K562 (cell line): Measurements from ENCODE around the gene FBL. TPM values are rescaled to one million over a fixed set of nuclear protein-coding genes. Genes with fewer than 3 reads are reported as not detected.

Experiments used
- ATAC-seq: fragments of 200-7000 bp; cut with Tn5 transposase; 3 replicates; pipeline ENCODE4 v1.9.1; 2020; ENCODE audit warnings: moderate library complexity
- BruUV-seq: library from RNA; stranded (reverse); fragments of 400-500 nt; replicated peaks from 2 replicates; lab custom pipeline; 2021; lab: Mats Ljungman, UMichigan
- CTCF ChIA-PET: fragments of 300-600 bp; formaldehyde crosslinking; extraction: SDS; loops from one replicate; lab custom pipeline; 2021; ENCODE audit warnings: low intra/inter-chr PET ratio; lab: Yijun Ruan, JAX
- POLR2A ChIA-PET: fragments of 300-600, 350-650 bp; sonication (Branson Sonifier 250); formaldehyde crosslinking; extraction: SDS; loops from one replicate; lab custom pipeline; 2021; ENCODE audit warnings: antibody characterized with exemption, inconsistent platforms; lab: Yijun Ruan, JAX
- DNase-seq, 4 experiments: peaks; one replicate each; pipeline versions ENCODE4 v3.0.0 to v3.0.0-alpha.2; 2011 to 2018; ENCODE audit warnings: low spot score in 3 of 4, mixed read lengths in 3 of 4; ENCODE audit errors: extremely low read depth in 1 of 4
- FAIRE-seq: peaks from 2 replicates; lab custom pipeline; 2011; peaks lifted over from hg19 to GRCh38; lab: Jason Lieb, UNC
- H2AFZ ChIP-seq: 2 replicates; pipeline ENCODE4 v1.6.0; 2011; ENCODE audit warnings: low read depth, low read length, control low read depth, inconsistent platforms
- H3K27ac ChIP-seq: fragments of 200-600 bp; 3 replicates; pipeline ENCODE4 v1.8.0; 2011; ENCODE audit warnings: low read depth, mild to moderate bottlenecking, control low read depth, inconsistent platforms, low read length, moderate library complexity, mixed read lengths; ENCODE audit errors: extremely low read depth
- H3K27me3 ChIP-seq, 2 experiments: fragments of 300-600 bp in 1 of 2; 2 replicates in 1 of 2; 3 replicates in 1 of 2; pipeline versions ENCODE4 v1.6.0 to v1.8.0; 2011; ENCODE audit warnings: inconsistent platforms in 2 of 2, low read length in 2 of 2, mild to moderate bottlenecking in 1 of 2, mixed read lengths in 1 of 2, moderate library complexity in 1 of 2; ENCODE audit not compliant: control insufficient read depth in 2 of 2, insufficient read depth in 2 of 2
- H3K36me3 ChIP-seq: fragments of 300-600 bp; 3 replicates; pipeline ENCODE4 v1.8.0; 2011; ENCODE audit warnings: mild to moderate bottlenecking, low read length, inconsistent platforms; ENCODE audit not compliant: control insufficient read depth, insufficient read depth
- H3K4me1 ChIP-seq, 2 experiments: fragments of 200-600 bp in 1 of 2; replicated peaks in 1 of 2; 2 replicates in 1 of 2; 3 replicates in 1 of 2; pipeline versions ENCODE4 v1.5.1 to v1.8.0; 2011; ENCODE audit warnings: inconsistent platforms in 2 of 2, low read length in 2 of 2, mild to moderate bottlenecking in 1 of 2, mixed read lengths in 1 of 2, moderate library complexity in 1 of 2; ENCODE audit not compliant: control insufficient read depth in 2 of 2, insufficient read depth in 2 of 2
- H3K4me2 ChIP-seq: 2 replicates; pipeline ENCODE4 v1.6.1; 2011; ENCODE audit warnings: low read length, control low read depth, inconsistent platforms, mixed read lengths; ENCODE audit not compliant: insufficient read depth
- H3K4me3 ChIP-seq: fragments of 200-600 bp; sonication (generic), shearing (Covaris generic); 2 replicates; pipeline ENCODE4 v1.5.1; 2016; ENCODE audit warnings: control low read depth, inconsistent platforms
- H3K79me2 ChIP-seq: fragments of 200-600 bp; 3 replicates; pipeline ENCODE4 v1.8.0; 2011; ENCODE audit warnings: low read length, inconsistent platforms; ENCODE audit not compliant: control insufficient read depth, insufficient read depth
- H3K9ac ChIP-seq, 2 experiments: 2 replicates each; pipeline versions ENCODE4 v1.6.0 to v1.6.1; 2011; ENCODE audit warnings: low read depth in 2 of 2, low read length in 2 of 2, control low read depth in 1 of 2, inconsistent platforms in 1 of 2, mild to moderate bottlenecking in 1 of 2, mixed read lengths in 1 of 2; ENCODE audit not compliant: insufficient read depth in 1 of 2
- H3K9me1 ChIP-seq: one replicate; pipeline ENCODE4 v1.6.0; 2011; ENCODE audit warnings: inconsistent platforms, mild to moderate bottlenecking, low read length, moderate library complexity; ENCODE audit not compliant: control insufficient read depth, insufficient read depth
- H3K9me3 ChIP-seq: replicated peaks from 2 replicates; pipeline ENCODE4 v1.5.1; 2011; ENCODE audit warnings: low read depth, low read length, inconsistent platforms; ENCODE audit not compliant: control insufficient read depth, insufficient read depth
- H4K20me1 ChIP-seq: replicated peaks from 2 replicates; pipeline ENCODE4 v1.6.1; 2011; ENCODE audit warnings: low read length, inconsistent platforms, mixed read lengths; ENCODE audit not compliant: control insufficient read depth, insufficient read depth
- ADNP ChIP-seq: fragments of 200-800 bp; sonication (Bioruptor generic); IDR thresholded peaks from 2 replicates; pipeline ENCODE4 v1.6.1; 2016; ENCODE audit warnings: missing genetic modification characterization, missing compliant biosample characterization
- CCAR2 ChIP-seq: fragments of 200-400 bp; formaldehyde crosslinking; IDR thresholded peaks from 2 replicates; pipeline ENCODE4 v1.6.1; 2017; ENCODE audit warnings: mild to moderate bottlenecking, low read depth, low read length
- DMBX1 ChIP-seq: fragments of 250-450 bp; sonication (Bioruptor Pico); IDR thresholded peaks from 2 replicates; pipeline ENCODE4 v1.8.0; 2022; ENCODE audit warnings: inconsistent platforms, mild to moderate bottlenecking, moderate library complexity, borderline replicate concordance
- JUNB ChIP-seq: fragments of 450-650 bp; formaldehyde crosslinking; conservative IDR thresholded peaks from 2 replicates; pipeline ENCODE4 v1.4.0; 2020; ENCODE audit warnings: mild to moderate bottlenecking
- L3MBTL2 ChIP-seq: fragments of 450-650 bp; IDR thresholded peaks from 2 replicates; pipeline ENCODE4 v1.6.1; 2016; ENCODE audit warnings: mild to moderate bottlenecking, moderate library complexity
- NCOA6 ChIP-seq: fragments of 450-650 bp; IDR thresholded peaks from 2 replicates; pipeline ENCODE4 v1.6.1; 2017; ENCODE audit warnings: mild to moderate bottlenecking
- NR1H2 ChIP-seq: sonication (generic); formaldehyde crosslinking; IDR thresholded peaks from 2 replicates; pipeline ENCODE4 v1.4.0; 2020; ENCODE audit warnings: mild to moderate bottlenecking, missing genetic modification reagents
- PPARD ChIP-seq: fragments of 250-450 bp; sonication (Bioruptor Pico); IDR thresholded peaks from 2 replicates; pipeline ENCODE4 v1.8.0; 2022; ENCODE audit warnings: inconsistent platforms, mild to moderate bottlenecking, moderate library complexity
- RAD51 ChIP-seq: fragments of 450-650 bp; IDR thresholded peaks from 2 replicates; pipeline ENCODE4 v1.7.1; 2016; ENCODE audit warnings: low read depth, mild to moderate bottlenecking, borderline replicate concordance
- RREB1 ChIP-seq: fragments of 250-450 bp; sonication (Bioruptor Pico); IDR thresholded peaks from 2 replicates; pipeline ENCODE4 v1.4.0; 2020
- SOX6 ChIP-seq: fragments of 450-650 bp; IDR thresholded peaks from 2 replicates; pipeline ENCODE4 v1.6.1; 2014; ENCODE audit warnings: mild to moderate bottlenecking
- TAF1 ChIP-seq: IDR thresholded peaks from 2 replicates; pipeline ENCODE4 v1.6.1; 2011; ENCODE audit warnings: mild to moderate bottlenecking, low read length, moderate library complexity; ENCODE audit not compliant: insufficient read depth, control insufficient read depth, severe bottlenecking; ENCODE audit errors: extremely low read depth
- TCF7 ChIP-seq: sonication (generic); IDR thresholded peaks from 2 replicates; pipeline ENCODE4 v1.6.1; 2016; ENCODE audit warnings: antibody characterized with exemption, borderline replicate concordance
- WGBS: fragments of 100-300 bp; shearing (Covaris generic); methylation state at CpG from one replicate; pipeline ENCODE4 v1.1.6; 2016; ENCODE audit warnings: low coverage, mixed read lengths; ENCODE audit not compliant: insufficient coverage; ENCODE audit errors: missing lambda C conversion rate; 5-methylcytosine and 5-hydroxymethylcytosine counted together
- in situ Hi-C: fragments of 300-500 bp; cut with MboI; formaldehyde crosslinking; loops from 4 replicates; pipeline ENCODE4 v1.15.0; 2018; ENCODE audit warnings: inconsistent platforms, mixed read lengths
- intact Hi-C: fragments of 100-400 bp; cut with micrococcal nuclease; formaldehyde crosslinking; loops from 2 replicates; pipeline ENCODE4 v1.14.2; 2022
- polyA plus RNA-seq, 8 experiments: library from polyadenylated mRNA; depleted of rRNA in 4 of 8; stranded (reverse) in 5 of 8; unstranded in 3 of 8; fragments of >200 nt; fragmentation: Nextera tagmentation in 2 of 8; fragmentation: Illumina TruSeq in 1 of 8; extraction: Ambion mirVana in 2 of 8; extraction: Trizol in 1 of 8; gene quantifications; 2 replicates each; pipeline versions ENCODE4 v1.2.1 to v1.2.3, GENCODE V29; 2011 to 2014; ENCODE audit warnings: inconsistent platforms in 1 of 8, missing spikeins in 1 of 8
- total RNA-seq, 7 experiments: library from RNA; depleted of rRNA in 6 of 7; stranded (reverse); fragments of >200 nt in 6 of 7; fragmentation: Illumina TruSeq in 2 of 7; extraction: Trizol in 2 of 7; gene quantifications; 2 replicates each; pipeline versions ENCODE4 v1.2.1 to v1.2.3, GENCODE V29; 2011 to 2021; ENCODE audit warnings: low replicate concordance in 1 of 7
- TF ChIP-seq, protein P1 (sequence below): fragments of 450-650 bp; formaldehyde crosslinking; IDR thresholded peaks from 2 replicates; pipeline ENCODE4 v1.4.0; 2022; ENCODE audit warnings: mild to moderate bottlenecking, moderate library complexity

Gene FBL
- total and polyA plus RNA-seq, 9 of the 15 experiments (the other 6 are each of a cell fraction or from before 2014, with no cell fraction given), result 201 to 1,696 (median 696) TPM

- Histone ChIP-seq H3K4me2 (peak within 1 kb of the TSS; percentile 76), H3K79me2 (peaks cover 23% of the 10 kb centered on the region), H2AFZ (peak within 1 kb of the TSS; percentile 81), H3K9me1 (peaks cover 8% of the 10 kb centered on the region), H3K9me3 (no peaks in the 10 kb centered on the region), H3K4me3 (peak within 1 kb of the TSS; percentile 51), H3K27ac (peak within 1 kb of the TSS; percentile 76), H3K36me3 (peaks cover 86% of the 10 kb centered on the region), H3K9ac (peak within 1 kb of the TSS; percentile 53 to 89), H3K27me3 (no peaks in the 10 kb centered on the region), H3K4me1 (peaks cover 15 to 24% of the 10 kb centered on the region in 2 experiments), H4K20me1 (peaks cover 6% of the 10 kb centered on the region)
- WGBS, result 3% methylated on average over 25 of the region's 59 CpGs
- peak; percentile 96 for ATAC-seq
- in situ Hi-C loops, result no loop called here
- intact Hi-C loops, result no loop called here
- ChIA-PET CTCF (interaction anchor here (0.6 kb wide), 2 partner anchors 8 to 11 kb away, joined by 3 to 4 read pairs; no protein-coding TSS in a partner anchor), POLR2A (interaction anchor here (0.5 to 1.8 kb wide), 10 partner anchors 8 to 398 kb away, joined by 3 to 17 read pairs (median 4); partner anchors contain the start of gene RPS16)
- peak; percentile 89 for FAIRE-seq
- no TSS peak for BruUV-seq
- peak; percentile 94 to 97 (median 95) for DNase-seq
- TF ChIP-seq ADNP (tag), result no peak
- TF ChIP-seq NCOA6, result no peak
- TF ChIP-seq RREB1, result no peak; the same call in 1 of the 2 replicates
- TF ChIP-seq JUNB (CRISPR knock-in tag), result no peak
- TF ChIP-seq SOX6, result 0 out of 2 replicates have a peak, but pooled peaks have one; percentile 55
- TF ChIP-seq TAF1, result peak; percentile 22
- TF ChIP-seq, protein P1, sequence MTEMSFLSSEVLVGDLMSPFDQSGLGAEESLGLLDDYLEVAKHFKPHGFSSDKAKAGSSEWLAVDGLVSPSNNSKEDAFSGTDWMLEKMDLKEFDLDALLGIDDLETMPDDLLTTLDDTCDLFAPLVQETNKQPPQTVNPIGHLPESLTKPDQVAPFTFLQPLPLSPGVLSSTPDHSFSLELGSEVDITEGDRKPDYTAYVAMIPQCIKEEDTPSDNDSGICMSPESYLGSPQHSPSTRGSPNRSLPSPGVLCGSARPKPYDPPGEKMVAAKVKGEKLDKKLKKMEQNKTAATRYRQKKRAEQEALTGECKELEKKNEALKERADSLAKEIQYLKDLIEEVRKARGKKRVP, result no peak
- no peak for TF ChIP-seq TCF7
- no peak for TF ChIP-seq NR1H2
- TF ChIP-seq CCAR2, result no peak
- TF ChIP-seq RAD51, result peak; percentile 97
- TF ChIP-seq PPARD (CRISPR knock-in tag), result no peak
- peak; percentile 96 for TF ChIP-seq L3MBTL2
- TF ChIP-seq DMBX1 (CRISPR knock-in tag), result 0 out of 2 replicates have a peak, but pooled peaks have one; percentile 40
These were observed 12.5 kb downstream of the FBL start, which contains the start of gene DYRK1B for GRCh38 chr19:39833464-39834286. TSS of gene DYRK1B (minus strand) at chr19:39834162. CDS start at chr19:39831867, 2,295 bp downstream.
